Activated naive CD4-positive, alpha-beta T cell treated with Interleukin-2 at 50 U/mL for 16 hours (primary cell): ENCODE data around the gene MOGAT2.
"Not testable (repeated sequence)": the region's sequence is repeated elsewhere in the genome, so short reads cannot be mapped to it uniquely, and the experiment has no call there.

Experiments used
- DNase-seq: peaks from one replicate; pipeline ENCODE4 v3.0.0-alpha.2; 2020

The MOGAT2 gene

DNA sequence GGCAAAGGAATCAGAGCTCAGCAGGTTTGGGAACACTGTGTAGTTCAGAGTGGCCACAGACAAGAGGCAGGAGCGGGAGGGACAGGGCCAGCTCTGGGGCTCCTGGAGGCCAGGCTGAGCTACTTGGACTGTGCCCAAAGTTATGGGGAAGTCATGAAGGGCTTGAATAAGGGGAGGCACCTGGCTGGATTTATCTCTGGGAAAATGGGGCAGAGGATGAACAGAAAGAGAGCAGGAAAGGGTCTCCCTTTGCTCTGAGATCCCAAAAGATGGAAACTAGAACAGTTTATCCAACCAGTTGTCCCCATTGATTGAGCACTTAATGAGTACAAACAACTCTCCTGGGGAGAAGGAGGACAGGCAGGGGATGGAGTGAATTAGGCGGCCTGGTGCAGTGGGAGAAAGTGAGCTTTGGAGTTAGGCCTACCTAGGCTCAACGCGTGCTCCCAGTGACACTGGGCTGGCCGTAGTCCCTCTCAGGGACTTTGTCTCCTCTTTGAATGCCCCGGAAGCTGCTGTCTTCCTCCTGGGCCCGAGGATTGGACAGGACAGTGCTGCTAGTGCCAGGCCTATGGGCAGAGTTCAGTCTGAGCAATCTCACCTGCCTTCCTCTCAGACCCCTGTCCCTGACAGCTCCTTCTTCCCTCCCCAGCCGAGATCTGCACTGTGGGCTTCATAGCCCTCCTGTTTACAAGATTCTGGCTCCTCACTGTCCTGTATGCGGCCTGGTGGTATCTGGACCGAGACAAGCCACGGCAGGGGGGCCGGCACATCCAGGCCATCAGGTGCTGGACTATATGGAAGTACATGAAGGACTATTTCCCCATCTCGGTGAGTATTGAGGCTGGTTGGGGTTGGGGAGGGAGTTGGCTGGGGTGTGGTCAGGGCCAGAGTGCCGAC, 2.0 kb downstream of the MOGAT2 start:
- DNase-seq, result no peak

DNA sequence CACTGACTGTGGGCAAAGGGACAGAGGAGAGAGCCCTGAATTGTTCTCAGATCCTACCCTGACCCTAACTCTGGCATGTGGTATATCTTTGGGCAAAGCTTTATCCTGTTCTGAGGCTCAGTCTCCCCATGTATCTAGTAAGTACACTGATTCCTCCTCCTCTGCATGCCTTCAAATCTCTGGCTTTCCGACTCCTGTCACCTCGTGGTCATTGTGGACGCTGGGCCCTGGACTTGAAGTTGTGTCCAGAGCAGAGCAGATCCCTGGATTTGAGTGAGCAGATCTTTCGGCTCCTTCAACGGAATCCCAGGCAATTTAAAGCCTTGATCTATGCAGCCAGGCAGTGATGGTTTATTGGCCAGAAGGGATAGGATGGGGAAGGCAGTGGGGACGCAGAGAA, 3.0 kb downstream of the MOGAT2 start:
- no peak for DNase-seq

DNA sequence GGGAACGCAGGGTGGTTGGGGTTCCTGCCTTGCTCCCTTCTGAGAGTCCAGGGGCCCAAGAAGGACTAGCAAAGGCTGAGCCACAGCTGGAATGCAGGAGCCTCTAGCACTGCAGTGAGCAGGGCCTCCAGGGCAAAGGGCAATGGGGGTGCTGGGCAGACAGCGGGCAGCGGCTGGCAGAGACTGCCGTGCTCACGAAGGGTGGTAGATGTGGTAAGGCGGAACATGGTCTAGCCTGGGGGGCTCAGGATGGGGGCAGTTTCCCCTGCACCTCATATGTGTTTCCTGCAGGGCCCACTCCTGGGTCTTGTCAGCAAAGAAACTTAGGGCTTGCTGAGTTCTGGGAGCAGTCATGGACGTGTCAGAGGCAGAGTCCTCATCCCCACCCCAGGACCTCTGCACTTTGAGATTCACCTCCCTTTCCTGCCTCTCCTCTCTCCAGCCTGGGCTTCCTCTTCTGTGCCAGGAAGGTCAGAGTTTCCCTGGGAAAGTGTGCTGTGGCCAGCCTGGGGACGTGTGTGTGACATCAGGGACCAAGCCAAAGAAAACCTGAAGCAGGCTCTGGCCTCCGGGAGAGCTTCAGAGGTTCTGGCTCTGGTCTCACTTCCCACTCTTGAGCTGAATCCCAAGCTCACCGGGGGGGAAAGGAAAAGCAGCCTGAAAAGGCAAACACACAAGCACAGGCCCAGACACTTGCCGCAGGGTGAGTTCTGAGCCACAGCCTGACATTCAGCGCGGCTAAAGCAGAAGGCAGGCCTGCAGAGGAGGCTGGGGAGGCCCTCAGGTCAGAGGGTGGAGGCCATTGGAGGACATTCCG, 4.4 kb downstream of the MOGAT2 start:
- no peak for DNase-seq

DNA sequence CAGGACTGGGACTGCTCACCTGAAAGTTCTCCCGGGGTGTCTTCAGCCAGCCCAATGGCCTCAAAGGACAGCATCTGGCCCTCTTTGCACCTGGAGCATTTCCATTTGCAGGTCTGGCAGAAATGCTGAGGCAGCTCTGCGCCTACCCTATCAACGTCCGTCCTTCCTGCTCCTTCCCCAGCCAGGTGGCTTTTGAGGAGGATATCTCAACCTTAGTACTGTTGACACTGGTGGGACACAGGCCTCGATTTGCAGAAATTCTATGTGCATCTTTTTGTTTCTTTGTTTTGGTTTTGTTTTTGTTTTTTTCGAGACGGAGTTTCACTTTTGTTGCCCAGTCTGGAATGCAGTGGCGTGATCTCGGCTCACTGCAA, 5.0 kb downstream of the MOGAT2 start:
- no peak for DNase-seq

DNA sequence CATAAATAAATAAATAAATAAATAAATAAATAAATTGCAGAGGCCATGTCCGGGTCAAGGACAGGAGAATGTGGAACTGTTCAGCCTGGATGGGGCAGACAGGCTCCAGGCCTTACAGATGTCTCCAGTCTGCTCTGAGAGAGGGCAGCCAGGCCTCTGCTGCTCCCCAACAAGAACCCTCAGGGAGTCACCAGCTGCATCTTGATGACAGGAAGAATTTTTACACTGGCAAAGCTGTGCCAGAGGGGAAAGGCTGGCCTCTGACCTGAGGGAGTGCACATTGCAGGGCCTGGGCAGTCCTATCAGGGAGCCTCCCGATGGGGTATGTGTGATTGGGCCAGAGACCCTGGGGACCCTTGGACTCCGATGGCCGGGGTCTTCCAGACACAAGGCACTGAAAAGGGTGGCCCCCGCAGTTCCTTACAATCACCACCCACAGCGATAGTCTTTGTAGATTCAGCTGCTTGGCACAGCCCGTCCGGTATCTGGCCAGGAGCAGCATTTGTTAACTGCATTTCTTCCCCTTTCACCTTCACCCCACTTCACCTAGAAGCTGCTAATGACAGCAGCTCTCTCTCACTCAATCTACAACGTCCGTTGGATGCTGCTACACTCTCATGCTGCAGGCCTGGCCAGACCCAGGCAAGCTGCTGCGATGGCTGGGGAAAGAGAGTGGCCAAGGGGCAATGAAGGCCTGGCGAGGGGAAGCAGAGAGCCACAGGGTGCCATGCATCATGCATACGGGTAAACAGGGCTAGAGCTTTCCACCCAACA, 8.1 kb downstream of the MOGAT2 start:
- DNase-seq, result no peak

DNA sequence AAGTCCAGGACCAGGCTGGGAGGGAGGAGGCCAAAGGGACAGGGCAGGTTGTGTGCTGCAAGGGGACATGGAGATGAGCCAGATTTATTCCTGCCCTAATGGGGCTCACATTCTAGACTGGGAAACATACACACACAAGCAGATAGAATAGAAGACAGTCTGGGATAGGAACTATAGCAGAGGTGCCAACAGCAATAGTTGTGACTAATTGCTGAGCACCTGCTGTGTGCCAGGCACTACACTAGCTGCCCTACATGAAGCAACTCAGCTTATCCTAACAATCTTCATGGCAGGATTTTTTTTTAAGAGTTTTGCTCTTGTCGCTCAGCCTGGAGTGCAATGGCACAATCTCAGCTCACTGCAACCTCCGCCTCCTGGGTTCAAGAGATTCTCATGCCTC, 11.4 kb downstream of the MOGAT2 start:
- no peak for DNase-seq

DNA sequence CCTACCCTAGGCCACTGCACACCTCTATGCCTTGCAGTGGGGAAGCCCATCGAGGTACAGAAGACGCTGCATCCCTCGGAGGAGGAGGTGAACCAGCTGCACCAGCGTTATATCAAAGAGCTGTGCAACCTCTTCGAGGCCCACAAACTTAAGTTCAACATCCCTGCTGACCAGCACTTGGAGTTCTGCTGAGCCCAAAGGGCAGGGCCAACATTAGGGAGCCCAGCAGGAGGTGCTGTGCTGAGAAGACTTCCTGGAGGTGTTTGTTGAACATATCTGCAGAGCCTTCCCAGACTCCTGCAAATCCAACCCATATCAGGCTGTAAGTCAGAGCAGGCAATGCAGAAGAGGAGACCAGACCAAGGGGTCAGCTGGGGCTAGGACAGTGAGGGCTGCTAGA, 13.5 kb downstream of the MOGAT2 start:
- no peak for DNase-seq

DNA sequence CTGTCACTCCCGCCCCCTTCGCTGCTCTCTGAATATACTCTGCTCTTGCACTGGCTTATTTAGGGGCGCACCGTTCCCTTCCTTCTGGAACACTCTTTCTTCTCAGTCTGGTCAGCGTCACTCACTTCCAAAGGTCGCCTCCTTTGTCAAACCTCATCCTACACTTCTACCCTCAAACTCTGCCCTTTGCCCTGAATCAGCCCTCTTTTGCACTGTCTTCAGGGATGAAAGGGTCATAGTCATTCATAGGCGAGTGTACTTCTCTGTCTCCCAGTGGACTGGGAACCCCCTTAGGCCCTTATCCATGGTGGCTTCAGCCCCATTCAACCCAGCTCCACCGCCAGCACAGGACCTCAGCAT, 15.4 kb downstream of the MOGAT2 start:
- no peak for DNase-seq

DNA sequence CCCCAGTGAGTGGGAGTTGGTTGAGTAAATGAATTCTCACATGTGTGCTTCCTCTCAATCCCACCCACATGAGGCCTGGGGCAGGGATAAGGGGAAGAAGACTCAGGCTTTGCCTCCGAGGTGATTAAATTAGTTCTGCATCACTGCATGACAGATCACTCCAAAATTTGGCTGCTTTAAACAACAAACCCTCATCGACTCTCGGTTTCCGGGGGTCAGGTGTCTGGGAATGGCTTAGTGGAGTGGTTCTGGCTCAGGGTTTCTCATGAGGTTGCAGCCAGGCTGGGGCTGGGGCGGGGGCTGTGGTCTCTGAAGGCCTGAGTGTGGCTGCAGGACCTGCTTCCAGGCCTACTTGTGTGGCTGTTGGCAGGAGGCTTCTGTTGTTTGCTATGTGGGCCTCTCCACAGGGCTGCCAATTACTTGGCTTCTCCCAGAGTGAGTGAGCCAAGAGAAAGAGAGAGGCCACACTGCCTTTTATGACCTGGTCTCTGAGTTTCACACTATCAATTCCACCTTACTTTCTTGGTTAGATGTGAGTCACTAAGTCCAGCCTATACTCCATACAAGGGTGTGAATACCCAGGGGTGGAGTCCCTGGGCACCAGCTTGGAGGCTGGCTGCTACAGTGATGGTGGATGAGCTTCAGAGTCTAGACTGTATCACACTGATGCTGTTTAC, 15.9 kb downstream of the MOGAT2 start:
- DNase-seq, result no peak

DNA sequence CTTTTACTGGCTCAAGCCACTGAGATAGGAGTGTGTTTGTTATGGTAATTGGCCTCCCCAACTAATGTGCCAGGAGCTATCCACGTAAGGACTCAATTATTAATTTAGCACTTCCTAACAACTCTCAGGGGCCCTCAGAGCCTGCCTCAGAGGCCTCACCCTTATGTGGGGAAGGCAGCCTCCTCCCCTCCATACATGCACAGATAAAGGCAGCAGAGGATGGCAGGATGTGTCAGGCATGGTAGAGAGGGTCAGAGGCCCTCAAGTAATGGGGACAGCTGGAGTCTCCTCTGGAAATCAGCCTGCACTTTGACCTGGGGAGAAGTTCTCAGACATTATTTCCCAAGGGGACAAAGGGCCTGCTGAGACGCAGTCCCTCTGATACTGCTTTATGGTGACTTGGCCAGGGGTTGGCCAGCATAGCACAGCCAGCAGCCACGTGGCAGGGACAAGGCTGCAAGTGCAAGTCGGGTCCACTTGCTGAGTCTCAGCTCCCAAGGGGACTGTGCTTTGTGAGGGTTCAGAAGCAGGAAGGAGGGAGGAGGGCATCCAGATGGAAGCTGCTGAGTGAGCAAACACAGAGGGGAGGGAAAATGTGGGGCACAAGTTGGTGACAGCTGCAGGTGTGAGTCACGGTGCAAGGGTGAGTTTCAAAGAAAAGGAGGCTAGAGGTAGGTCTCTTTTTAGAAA, 17.0 kb downstream of the MOGAT2 start:
- no peak for DNase-seq

DNA sequence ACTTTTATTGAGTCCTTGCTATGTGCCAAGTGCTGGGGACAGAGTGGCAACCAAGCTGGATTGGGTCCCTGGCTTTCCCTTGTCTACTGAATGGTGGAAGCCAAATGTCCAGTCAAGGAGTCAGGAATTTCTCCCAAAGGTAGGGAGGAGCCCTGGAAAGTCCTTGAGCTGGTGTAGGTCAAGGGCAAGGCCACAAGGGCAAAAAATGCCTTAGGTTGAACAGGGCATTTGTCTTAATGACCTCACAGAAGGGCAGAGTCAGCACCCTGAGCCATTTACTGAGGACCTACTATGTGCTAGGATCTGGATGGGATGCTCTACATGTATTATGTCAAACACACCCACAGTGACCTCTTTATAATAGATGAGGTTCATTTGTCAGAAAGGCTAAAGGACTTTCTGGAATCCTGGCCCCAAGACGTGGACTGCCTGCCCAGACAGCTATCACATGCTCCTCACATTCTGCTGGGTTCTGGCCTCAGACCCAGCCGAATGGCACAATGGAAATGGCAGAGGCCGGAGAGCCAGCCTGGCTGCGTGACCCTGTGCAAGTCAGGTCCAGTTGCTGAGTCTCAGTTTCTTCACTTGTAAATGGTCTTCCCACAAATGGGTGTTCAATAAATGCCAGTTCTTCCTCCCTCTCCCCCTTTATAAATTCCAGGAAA, 17.7 kb downstream of the MOGAT2 start:
- no peak for DNase-seq

DNA sequence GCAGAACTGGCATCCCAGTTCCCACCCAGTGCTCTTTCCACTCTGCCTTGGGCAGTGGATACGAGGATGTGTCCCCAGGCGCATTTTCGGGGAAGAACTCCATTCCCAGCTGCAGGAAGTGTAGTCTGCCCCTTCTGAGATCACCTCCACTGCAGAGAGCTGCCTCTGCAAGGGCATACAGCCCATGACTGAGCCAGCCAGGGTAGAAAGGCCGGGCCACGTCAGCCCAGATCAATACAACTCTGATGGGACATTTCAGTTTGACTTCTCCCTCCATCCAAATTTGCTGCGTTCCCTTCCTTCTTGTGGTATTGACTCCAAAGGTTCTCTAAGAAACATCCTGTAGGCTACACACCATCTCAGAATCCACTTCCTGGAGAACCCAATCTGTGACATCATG, 19.7 kb downstream of the MOGAT2 start:
- no peak for DNase-seq

DNA sequence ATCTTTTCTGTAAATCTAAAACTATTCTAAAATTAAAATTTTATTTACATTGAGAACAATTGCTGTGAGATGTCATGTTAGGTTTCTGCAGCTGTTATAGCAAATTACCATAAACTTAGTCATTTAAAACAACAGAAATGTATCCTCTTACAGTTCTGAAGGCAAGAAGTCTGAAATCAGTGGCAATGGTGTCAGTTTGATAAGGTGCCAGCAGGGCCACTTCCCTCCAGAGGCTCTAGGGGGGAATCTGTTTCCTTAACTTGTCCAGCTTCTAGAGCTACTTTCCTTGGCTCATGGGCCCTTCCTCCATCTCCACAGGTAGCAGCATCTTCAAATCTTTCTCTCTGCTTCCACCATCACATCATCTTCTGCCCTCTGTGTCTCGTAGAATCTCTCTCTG, 23.0 kb downstream of the MOGAT2 start:
- DNase-seq, result no peak

DNA sequence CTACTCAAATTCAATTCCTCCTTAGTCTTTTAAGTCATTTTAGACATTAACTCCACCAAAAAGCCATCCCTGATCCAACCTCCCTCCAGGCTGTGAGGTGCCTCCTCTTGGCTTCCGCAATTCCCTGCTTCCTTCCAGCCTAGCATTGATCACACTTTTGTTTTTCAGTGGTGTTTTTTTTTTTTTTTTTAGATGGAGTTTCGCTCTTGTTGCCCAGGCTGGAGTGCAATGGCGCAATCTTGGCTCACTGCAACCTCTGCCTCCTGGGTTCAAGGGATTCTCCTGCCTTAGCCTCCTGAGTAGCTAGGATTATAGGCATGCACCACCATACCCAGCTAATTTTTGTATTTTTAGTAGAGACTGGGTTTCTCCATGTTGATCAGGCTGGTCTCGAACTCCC, 25.5 kb downstream of the MOGAT2 start:
- DNase-seq, result not testable (repeated sequence)

DNA sequence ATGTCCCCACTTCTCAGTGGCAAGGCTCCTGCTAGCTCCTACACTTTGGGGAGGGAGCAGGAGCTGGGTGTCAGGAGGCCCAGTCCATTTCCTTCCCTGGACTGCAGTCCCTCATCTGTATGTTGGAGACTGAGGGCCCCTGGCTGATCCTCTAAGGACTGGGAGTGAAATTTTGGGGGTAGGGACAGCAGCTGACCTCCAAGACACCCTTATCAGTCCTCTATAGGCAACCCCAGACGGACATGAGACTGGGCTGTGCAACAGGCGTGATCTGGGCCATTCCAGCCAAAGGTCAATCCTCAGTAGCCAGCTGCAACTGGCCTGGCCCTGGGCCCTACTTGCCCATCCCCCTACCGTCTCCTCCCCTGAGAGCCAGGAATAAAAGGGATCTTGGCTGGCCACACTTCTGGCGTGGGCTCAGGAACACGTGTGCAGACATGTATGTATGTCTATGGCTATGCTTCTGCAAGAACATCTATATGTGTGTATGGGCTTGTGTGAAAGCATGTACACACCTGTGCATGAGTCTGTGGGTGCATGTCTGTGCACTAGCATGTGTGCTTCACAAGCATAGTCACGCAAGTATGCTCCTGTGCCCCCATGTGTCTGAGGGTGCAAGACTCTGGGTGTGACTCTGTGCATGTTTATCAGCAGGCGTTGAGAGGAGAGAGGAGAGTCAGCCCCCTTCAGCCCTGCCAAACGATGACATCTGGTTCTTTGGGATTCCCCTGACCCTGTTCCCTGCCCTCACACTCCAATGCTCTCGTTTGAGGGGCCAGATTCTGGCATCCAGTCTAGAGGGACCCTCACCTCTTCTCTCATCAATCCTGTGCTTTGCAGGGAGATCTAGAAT, 26.3 kb downstream of the MOGAT2 start:
- DNase-seq, result no peak

DNA sequence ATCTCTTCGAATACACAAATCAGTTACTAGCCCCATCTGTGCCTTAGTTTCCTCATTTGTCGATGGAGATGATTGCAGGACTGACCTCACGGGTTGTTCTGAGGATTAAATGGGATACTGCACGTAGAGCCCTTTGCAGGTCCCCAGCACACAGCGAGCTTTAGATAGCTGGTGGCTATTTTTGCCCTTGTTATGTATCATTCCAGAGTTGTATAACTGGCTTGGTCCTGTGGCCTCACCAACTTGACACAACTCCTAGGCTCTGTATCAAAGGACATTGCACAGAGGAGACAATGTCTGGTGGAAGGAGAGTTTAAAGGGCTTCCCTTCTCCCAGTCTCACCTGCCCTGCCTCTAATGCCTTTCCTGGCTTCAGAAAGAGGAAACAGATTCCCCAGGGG, 28.2 kb downstream of the MOGAT2 start:
- no peak for DNase-seq

DNA sequence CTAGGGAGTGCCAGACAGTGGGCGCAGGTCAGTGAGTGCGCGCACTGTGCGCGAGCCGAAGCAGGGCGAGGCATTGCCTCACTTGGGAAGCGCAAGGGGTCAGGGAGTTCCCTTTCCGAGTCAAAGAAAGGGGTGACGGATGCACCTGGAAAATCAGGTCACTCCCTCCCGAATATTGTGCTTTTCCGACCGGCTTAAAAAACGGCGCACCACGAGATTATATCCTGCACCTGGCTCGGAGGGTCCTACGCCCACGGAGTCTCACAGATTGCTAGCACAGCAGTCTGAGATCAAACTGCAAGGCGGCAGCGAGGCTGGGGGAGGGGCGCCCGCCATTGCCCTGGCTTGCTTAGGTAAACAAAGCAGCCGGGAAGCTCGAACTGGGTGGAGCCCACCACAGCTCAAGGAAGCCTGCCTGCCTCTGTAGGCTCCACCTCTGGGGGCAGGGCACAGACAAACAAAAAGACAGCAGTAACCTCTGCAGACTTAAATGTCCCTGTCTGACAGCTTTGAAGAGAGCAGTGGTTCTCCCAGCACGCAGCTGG, 31.2 kb downstream of the MOGAT2 start:
- not testable (repeated sequence) for DNase-seq

DNA sequence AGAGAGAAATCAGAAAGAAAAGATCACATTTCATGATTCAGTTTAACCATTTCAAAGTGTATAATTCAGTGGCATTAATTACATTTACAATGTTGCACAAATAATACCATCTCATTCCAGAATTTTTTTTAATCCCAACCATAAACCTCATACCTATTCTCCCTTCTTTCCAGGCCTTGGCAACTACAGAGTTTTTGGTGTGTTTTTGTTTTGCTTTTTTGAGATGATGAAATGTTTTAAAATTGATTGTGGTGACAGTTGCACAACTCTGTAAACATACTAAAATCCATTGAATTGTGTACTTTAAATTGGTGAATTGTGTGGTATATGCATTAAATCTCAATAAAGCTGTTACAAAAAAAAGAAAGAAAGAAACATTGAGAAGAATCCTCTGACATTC, 37.3 kb downstream of the MOGAT2 start:
- DNase-seq, result not testable (repeated sequence)

DNA sequence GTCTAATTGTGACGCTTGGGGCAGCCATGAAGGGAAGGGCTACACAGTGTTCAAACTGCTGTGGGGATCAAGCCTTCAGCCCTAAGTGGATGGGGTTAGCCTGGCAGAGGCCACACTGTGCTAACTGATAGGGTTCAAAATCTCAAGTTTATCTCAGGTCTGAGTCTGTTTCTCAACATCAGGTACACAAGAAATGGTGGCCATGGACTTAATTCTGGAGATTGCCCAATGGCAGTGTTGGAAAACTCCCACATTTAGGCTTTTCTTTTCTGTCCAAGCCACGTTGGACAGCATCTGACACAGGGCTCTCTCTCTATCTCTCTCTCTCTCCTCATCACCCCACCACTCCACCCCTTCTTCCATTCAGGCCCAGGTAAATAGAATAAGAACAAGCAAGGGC, 40.0 kb downstream of the MOGAT2 start:
- DNase-seq, result no peak

DNA sequence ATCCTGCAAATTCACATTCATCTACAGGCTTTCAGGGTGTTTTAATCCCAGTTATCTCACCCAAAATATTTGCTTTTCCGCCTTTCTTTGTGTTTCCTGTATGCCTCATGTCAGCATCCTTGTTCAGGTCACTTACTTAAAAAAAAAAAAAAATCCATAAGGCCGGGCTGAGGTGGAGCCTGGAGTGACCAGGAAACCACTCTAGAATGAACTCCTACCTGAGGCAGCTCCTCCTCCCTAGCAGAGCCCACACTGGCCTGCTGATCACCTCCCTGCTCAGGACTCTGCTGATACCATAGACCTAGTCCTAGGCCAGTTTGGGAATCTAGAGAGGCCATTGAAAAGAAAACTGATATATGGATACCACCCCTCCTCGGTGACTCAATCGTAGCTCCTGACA, 42.2 kb downstream of the MOGAT2 start:
- no peak for DNase-seq
